PC-9 (cell line): Measurements from ENCODE around the gene PTPRG.

Source experiments
- EZH2 ChIP-seq: fragments of 200-600 bp; sonication (generic); IDR thresholded peaks from 2 replicates; pipeline ENCODE4 v1.8.0; 2017; ENCODE audit warnings: antibody characterized with exemption, low read depth
- TF ChIP-seq, protein P1 (sequence below): fragments of 200-600 bp; sonication (generic); conservative IDR thresholded peaks from 2 replicates; pipeline ENCODE4 v1.6.1; 2017; ENCODE audit warnings: mixed run types, antibody characterized with exemption, mild to moderate bottlenecking, moderate library complexity

DNA sequence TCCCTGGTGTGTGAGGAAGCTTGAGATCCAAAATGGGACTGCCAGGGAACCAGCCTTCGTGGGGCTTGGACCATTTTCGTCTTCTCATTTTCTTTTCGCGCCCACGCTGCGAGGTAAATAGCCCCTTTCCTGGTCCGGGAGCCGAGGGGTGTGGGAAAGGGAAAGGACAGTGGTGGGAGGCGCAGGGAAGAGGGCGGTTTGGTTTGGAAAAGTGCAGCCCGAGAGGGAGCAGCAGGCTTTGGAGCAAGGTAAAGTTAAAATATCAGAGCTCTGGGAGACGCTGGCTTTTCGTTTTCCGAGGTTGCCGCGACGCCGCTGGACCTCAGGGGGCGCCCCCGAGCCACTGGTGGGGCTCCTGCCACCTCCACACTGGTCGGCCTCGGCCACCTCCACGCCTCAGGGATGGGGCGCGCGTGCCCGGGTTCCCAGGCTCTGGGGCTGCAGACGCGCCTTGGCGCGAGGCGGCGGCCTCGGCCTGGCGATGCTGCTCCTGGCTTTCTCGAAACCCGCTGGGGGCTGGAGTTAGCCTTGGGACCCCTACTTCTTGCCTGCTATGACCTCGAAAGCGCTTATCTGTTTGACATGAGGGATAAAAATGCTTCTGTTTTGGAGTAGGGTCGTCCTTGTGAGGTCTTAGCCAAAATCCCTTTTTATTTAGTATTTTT lies 3.2 kb downstream of the PTPRG start:
- TF ChIP-seq, protein P1, sequence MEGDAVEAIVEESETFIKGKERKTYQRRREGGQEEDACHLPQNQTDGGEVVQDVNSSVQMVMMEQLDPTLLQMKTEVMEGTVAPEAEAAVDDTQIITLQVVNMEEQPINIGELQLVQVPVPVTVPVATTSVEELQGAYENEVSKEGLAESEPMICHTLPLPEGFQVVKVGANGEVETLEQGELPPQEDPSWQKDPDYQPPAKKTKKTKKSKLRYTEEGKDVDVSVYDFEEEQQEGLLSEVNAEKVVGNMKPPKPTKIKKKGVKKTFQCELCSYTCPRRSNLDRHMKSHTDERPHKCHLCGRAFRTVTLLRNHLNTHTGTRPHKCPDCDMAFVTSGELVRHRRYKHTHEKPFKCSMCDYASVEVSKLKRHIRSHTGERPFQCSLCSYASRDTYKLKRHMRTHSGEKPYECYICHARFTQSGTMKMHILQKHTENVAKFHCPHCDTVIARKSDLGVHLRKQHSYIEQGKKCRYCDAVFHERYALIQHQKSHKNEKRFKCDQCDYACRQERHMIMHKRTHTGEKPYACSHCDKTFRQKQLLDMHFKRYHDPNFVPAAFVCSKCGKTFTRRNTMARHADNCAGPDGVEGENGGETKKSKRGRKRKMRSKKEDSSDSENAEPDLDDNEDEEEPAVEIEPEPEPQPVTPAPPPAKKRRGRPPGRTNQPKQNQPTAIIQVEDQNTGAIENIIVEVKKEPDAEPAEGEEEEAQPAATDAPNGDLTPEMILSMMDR: no peak
- no peak for TF ChIP-seq EZH2
